ENCODE results near the gene LRIT1. TPM values are rescaled to one million over a fixed set of nuclear protein-coding genes. Genes with fewer than 3 reads are reported as not detected.

The LRIT1 gene
- polyA plus RNA-seq, 1 of the 3 experiments (the other 2 are of a cell fraction) = not detected

- ChIA-PET POLR2A (no interaction called here), CTCF (interaction anchor here (1.2 kb wide), 1 partner anchor 14 kb away, joined by 3 read pairs; no protein-coding TSS in a partner anchor)
- no peaks in the 10 kb centered on the region for H3K9me2 ChIP-seq
- H2AFZ ChIP-seq (ENCODE audit: low read depth) = no peak overlapping the region
- H4K20me1 ChIP-seq (ENCODE audit: insufficient read depth) = no peaks in the 10 kb centered on the region
- H3K4me3 ChIP-seq (ENCODE audit: low read depth in 2 of 2, low read length in 1 of 2) = no peak overlapping the region
- H3K9ac ChIP-seq = no peak overlapping the region
- H3K27me3 ChIP-seq (ENCODE audit: insufficient read depth) = no peaks in the 10 kb centered on the region
- no peaks in the 10 kb centered on the region for H3K9me3 ChIP-seq
- H3K27ac ChIP-seq (ENCODE audit: low read depth in 2 of 2, low read length in 1 of 2) = no peak overlapping the region
- no peak overlapping the region for H3K4me2 ChIP-seq
- H3K79me2 ChIP-seq (ENCODE audit: insufficient read depth) = no peaks in the 10 kb centered on the region
- H3K4me1 ChIP-seq (ENCODE audit: control insufficient read depth in 1 of 2, insufficient read depth in 2 of 2, low read depth in 1 of 2, low read length in 1 of 2) = peaks cover 0 to 11% of the 10 kb centered on the region in 2 experiments; a peak in 1 of 4 replicates
- TF ChIP-seq MAX (IDR thresholded peaks at IDR 0.05; ENCODE audit: low read depth) = no peak
- TF ChIP-seq EZH2phosphoT487 (IDR thresholded peaks at IDR 0.05; ENCODE audit: borderline replicate concordance, low read depth) = no peak
- no peak for TF ChIP-seq NFIC (IDR thresholded peaks at IDR 0.05; ENCODE audit: borderline replicate concordance)
- TF ChIP-seq POLR2AphosphoS5 (IDR thresholded peaks at IDR 0.05; ENCODE audit: low read depth, low read length) = no peak
- no peak for TF ChIP-seq SMC3 (IDR thresholded peaks at IDR 0.05; ENCODE audit: low read depth, low read length)
- no peak for TF ChIP-seq FOXJ3 (CRISPR knock-in tag; IDR thresholded peaks at IDR 0.05)
- TF ChIP-seq RXRA (IDR thresholded peaks at IDR 0.05; ENCODE audit: borderline replicate concordance, low read depth) = no peak
- no peak for TF ChIP-seq TCF12 (IDR thresholded peaks at IDR 0.05)
- TF ChIP-seq YY1 (IDR thresholded peaks at IDR 0.05; ENCODE audit: low read depth) = no peak
- no peak for TF ChIP-seq SIN3A (IDR thresholded peaks at IDR 0.05; ENCODE audit: borderline replicate concordance, low read depth, low read length)
- no peaks in the 10 kb centered on the region for H3K36me3 ChIP-seq (replicated peaks in 1 of 2; ENCODE audit: control insufficient read depth in 1 of 2, insufficient read depth in 2 of 2, low read length in 1 of 2)
- no peaks in the 10 kb centered on the region for H3F3A ChIP-seq (replicated peaks; ENCODE audit: insufficient read depth)
- WGBS (ENCODE audit: low lambda C conversion rate) = 37% methylated on average over 2 of the region's 3 CpGs
- DNase-seq = no peak
Measured at GRCh38 chr10:84190621-84191020, 50.7 kb downstream of the LRIT1 start.

DNA sequence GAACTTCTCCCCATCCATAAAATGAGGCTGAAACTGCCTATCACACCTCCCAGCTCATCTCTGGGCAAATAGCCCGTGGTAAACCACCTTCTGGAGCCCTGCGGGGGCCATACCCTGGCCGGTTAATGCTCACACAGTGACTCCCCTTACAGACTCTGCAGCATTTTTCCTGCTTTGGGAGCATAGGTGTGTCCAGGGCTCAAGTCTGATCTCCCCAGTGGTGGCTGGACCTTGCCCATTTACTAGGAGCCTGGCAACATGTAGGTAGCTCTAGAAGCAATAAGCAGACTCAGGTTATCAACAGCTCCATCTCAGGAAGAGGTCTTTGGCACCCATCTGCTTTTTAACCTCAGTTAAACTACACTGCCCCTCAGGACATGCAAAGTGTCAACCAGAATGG, 52.5 kb downstream of the LRIT1 start:
- H3K4me2 ChIP-seq = no peak overlapping the region
- H3K79me2 ChIP-seq (ENCODE audit: insufficient read depth) = no peaks in the 10 kb centered on the region
- DNase-seq = no peak
- H3K9ac ChIP-seq = no peak overlapping the region
- H3K27ac ChIP-seq (ENCODE audit: low read depth in 2 of 2, low read length in 1 of 2) = no peak overlapping the region
- H3K9me2 ChIP-seq = no peaks in the 10 kb centered on the region
- CTCF ChIA-PET = no interaction called here
- H3F3A ChIP-seq (replicated peaks; ENCODE audit: insufficient read depth) = no peaks in the 10 kb centered on the region
- 27% methylated on average over 3 of the region's 3 CpGs for WGBS (ENCODE audit: low lambda C conversion rate)
- no peaks in the 10 kb centered on the region for H4K20me1 ChIP-seq (ENCODE audit: insufficient read depth)
- H2AFZ ChIP-seq (ENCODE audit: low read depth) = no peak overlapping the region
- H3K9me3 ChIP-seq = no peaks in the 10 kb centered on the region
- POLR2A ChIA-PET = no interaction called here
- H3K36me3 ChIP-seq (replicated peaks in 1 of 2; ENCODE audit: control insufficient read depth in 1 of 2, insufficient read depth in 2 of 2, low read length in 1 of 2) = no peaks in the 10 kb centered on the region
- no peak overlapping the region for H3K4me3 ChIP-seq (ENCODE audit: low read depth in 2 of 2, low read length in 1 of 2)
- H3K27me3 ChIP-seq (ENCODE audit: insufficient read depth) = no peaks in the 10 kb centered on the region
- no peak for TF ChIP-seq YY1 (IDR thresholded peaks at IDR 0.05; ENCODE audit: low read depth)
- no peak for TF ChIP-seq MXI1 (IDR thresholded peaks at IDR 0.05; ENCODE audit: low read depth, low read length)
- TF ChIP-seq FOSL2 (IDR thresholded peaks at IDR 0.05; ENCODE audit: borderline replicate concordance, low read depth) = no peak
- TF ChIP-seq SMC3 (IDR thresholded peaks at IDR 0.05; ENCODE audit: low read depth, low read length) = no peak
- no peak for TF ChIP-seq FOXJ3 (CRISPR knock-in tag; IDR thresholded peaks at IDR 0.05)
- no peak for TF ChIP-seq JUND (IDR thresholded peaks at IDR 0.05)
- no peak for TF ChIP-seq NRF1 (IDR thresholded peaks at IDR 0.05; ENCODE audit: low read depth, low read length)
- no peak for TF ChIP-seq EP300 (IDR thresholded peaks at IDR 0.05; ENCODE audit: borderline replicate concordance in 1 of 2, low read depth in 1 of 2, low read length in 1 of 2)
- TF ChIP-seq GABPA (IDR thresholded peaks at IDR 0.05; ENCODE audit: low read depth) = no peak
- TF ChIP-seq REST (IDR thresholded peaks at IDR 0.05; ENCODE audit: low read depth, low read length) = no peak
- no peak for TF ChIP-seq RXRA (IDR thresholded peaks at IDR 0.05; ENCODE audit: borderline replicate concordance, low read depth)
- TF ChIP-seq, protein P1, sequence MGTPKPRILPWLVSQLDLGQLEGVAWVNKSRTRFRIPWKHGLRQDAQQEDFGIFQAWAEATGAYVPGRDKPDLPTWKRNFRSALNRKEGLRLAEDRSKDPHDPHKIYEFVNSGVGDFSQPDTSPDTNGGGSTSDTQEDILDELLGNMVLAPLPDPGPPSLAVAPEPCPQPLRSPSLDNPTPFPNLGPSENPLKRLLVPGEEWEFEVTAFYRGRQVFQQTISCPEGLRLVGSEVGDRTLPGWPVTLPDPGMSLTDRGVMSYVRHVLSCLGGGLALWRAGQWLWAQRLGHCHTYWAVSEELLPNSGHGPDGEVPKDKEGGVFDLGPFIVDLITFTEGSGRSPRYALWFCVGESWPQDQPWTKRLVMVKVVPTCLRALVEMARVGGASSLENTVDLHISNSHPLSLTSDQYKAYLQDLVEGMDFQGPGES (IDR thresholded peaks at IDR 0.05; ENCODE audit: low read depth, low read length) = no peak
- no peak for TF ChIP-seq ZBTB33 (IDR thresholded peaks at IDR 0.05; ENCODE audit: borderline replicate concordance, low read depth)
- no peak for TF ChIP-seq ELF1 (IDR thresholded peaks at IDR 0.05)
- TF ChIP-seq TAF1 (IDR thresholded peaks at IDR 0.05; ENCODE audit: borderline replicate concordance, low read depth, low read length) = no peak
- no peak for TF ChIP-seq TCF12 (IDR thresholded peaks at IDR 0.05)
- TF ChIP-seq RCOR1 (IDR thresholded peaks at IDR 0.05; ENCODE audit: low read length) = no peak
- peaks cover 0 to 5% of the 10 kb centered on the region in 2 experiments; a peak in 1 of 4 replicates for H3K4me1 ChIP-seq (ENCODE audit: control insufficient read depth in 1 of 2, insufficient read depth in 2 of 2, low read depth in 1 of 2, low read length in 1 of 2)
